ENCODE results near the gene IFNL2.

DNA sequence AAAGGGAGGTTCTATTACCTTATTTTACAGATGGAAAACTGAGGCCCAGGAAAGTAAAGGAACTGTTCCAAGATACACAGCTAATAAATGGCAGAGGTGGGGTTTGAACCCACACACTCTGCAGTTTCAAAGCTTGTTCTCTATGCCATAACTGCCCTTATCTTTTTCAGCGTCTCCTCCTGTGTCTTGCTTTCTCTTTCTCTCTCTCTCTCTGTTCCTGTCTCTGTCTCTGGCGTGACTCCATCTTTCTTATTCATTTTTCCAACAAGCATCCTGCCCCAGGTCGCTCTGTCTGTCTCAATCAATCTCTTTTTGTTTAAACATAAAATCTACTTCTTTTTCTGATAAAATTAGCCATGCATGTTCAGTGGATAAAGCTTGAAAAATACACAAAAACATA is 16.4 kb upstream of the IFNL2 start:
- TF ChIP-seq MYC (IDR thresholded peaks at IDR 0.05; ENCODE audit: low read depth, low read length) = no peak
- TF ChIP-seq, protein P1, sequence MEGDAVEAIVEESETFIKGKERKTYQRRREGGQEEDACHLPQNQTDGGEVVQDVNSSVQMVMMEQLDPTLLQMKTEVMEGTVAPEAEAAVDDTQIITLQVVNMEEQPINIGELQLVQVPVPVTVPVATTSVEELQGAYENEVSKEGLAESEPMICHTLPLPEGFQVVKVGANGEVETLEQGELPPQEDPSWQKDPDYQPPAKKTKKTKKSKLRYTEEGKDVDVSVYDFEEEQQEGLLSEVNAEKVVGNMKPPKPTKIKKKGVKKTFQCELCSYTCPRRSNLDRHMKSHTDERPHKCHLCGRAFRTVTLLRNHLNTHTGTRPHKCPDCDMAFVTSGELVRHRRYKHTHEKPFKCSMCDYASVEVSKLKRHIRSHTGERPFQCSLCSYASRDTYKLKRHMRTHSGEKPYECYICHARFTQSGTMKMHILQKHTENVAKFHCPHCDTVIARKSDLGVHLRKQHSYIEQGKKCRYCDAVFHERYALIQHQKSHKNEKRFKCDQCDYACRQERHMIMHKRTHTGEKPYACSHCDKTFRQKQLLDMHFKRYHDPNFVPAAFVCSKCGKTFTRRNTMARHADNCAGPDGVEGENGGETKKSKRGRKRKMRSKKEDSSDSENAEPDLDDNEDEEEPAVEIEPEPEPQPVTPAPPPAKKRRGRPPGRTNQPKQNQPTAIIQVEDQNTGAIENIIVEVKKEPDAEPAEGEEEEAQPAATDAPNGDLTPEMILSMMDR (IDR thresholded peaks at IDR 0.05; ENCODE audit: extremely low read depth in 1 of 2, insufficient read depth in 1 of 2, low read depth in 1 of 2, low read length in 2 of 2) = no peak
- no peak for TF ChIP-seq POLR2AphosphoS5 (IDR thresholded peaks at IDR 0.05; ENCODE audit: insufficient read depth, low read depth, low read length)
- TF ChIP-seq GATA2 (IDR thresholded peaks at IDR 0.05; ENCODE audit: insufficient read depth, insufficient read length, low read depth, low read length) = no peak

All from endothelial cell of umbilical vein (primary cell).